ENCODE data around the gene NSD2. TPM values are rescaled to one million over a fixed set of nuclear protein-coding genes. Genes with fewer than 3 reads are reported as not detected.
"Not testable (repeated sequence)": the region's sequence is repeated elsewhere in the genome, so short reads cannot be mapped to it uniquely, and the experiment has no call there.

NSD2 gene
- total RNA-seq, 1 experiment from 2014 or later = 54.9 TPM

GRCh38 chr4:1830234-1830633, 41.0 kb upstream of the NSD2 start:
- Histone ChIP-seq H3K79me2 (ENCODE audit: low read length) (no peaks in the 10 kb centered on the region), H3K4me1 (ENCODE audit: low read length) (peaks cover 20% of the 10 kb centered on the region), H3K9me3 (ENCODE audit: low read length) (no peaks in the 10 kb centered on the region), H3K9ac (ENCODE audit: low read length) (no peak overlapping the region), H3K9me2 (replicated peaks; ENCODE audit: insufficient read depth, low read length) (no peaks in the 10 kb centered on the region), H3K36me3 (ENCODE audit: insufficient read depth, low read length) (peaks cover 10% of the 10 kb centered on the region), H3K4me3 (ENCODE audit: low read length) (no peak overlapping the region), H2AFZ (ENCODE audit: low read length) (no peak overlapping the region), H3K4me2 (ENCODE audit: low read depth, low read length, poor library complexity, severe bottlenecking) (no peak overlapping the region), H4K20me1 (ENCODE audit: insufficient read depth, low read depth, low read length) (no peaks in the 10 kb centered on the region), H3K27me3 (ENCODE audit: low read length) (no peaks in the 10 kb centered on the region), H3K27ac (ENCODE audit: low read length) (no peak overlapping the region)
- no peak for DNase-seq

GRCh38 chr4:1830642-1831228, 40.5 kb upstream of the NSD2 start:
- Histone ChIP-seq H3K4me2 (ENCODE audit: low read depth, low read length, poor library complexity, severe bottlenecking) (no peak overlapping the region), H3K27ac (ENCODE audit: low read length) (no peak overlapping the region), H2AFZ (ENCODE audit: low read length) (no peak overlapping the region), H3K4me1 (ENCODE audit: low read length) (peaks cover 20% of the 10 kb centered on the region), H3K9me3 (ENCODE audit: low read length) (no peaks in the 10 kb centered on the region), H3K27me3 (ENCODE audit: low read length) (no peaks in the 10 kb centered on the region), H3K9ac (ENCODE audit: low read length) (no peak overlapping the region), H3K9me2 (replicated peaks; ENCODE audit: insufficient read depth, low read length) (no peaks in the 10 kb centered on the region), H3K79me2 (ENCODE audit: low read length) (no peaks in the 10 kb centered on the region), H4K20me1 (ENCODE audit: insufficient read depth, low read depth, low read length) (no peaks in the 10 kb centered on the region), H3K36me3 (ENCODE audit: insufficient read depth, low read length) (peaks cover 5% of the 10 kb centered on the region), H3K4me3 (ENCODE audit: low read length) (no peak overlapping the region)
- DNase-seq = no peak

- Histone ChIP-seq H3K9me3 (ENCODE audit: low read length) (no peaks in the 10 kb centered on the region), H3K36me3 (ENCODE audit: insufficient read depth, low read length) (peaks cover 4% of the 10 kb centered on the region), H3K79me2 (ENCODE audit: low read length) (no peaks in the 10 kb centered on the region), H3K4me1 (ENCODE audit: low read length) (peaks cover 20% of the 10 kb centered on the region), H3K4me2 (ENCODE audit: low read depth, low read length, poor library complexity, severe bottlenecking) (no peak overlapping the region), H3K9me2 (replicated peaks; ENCODE audit: insufficient read depth, low read length) (no peaks in the 10 kb centered on the region), H3K27ac (ENCODE audit: low read length) (no peak overlapping the region), H3K9ac (ENCODE audit: low read length) (no peak overlapping the region), H3K27me3 (ENCODE audit: low read length) (no peaks in the 10 kb centered on the region), H3K4me3 (ENCODE audit: low read length) (no peak overlapping the region), H4K20me1 (ENCODE audit: insufficient read depth, low read depth, low read length) (no peaks in the 10 kb centered on the region), H2AFZ (ENCODE audit: low read length) (no peak overlapping the region)
- DNase-seq = no peak
These were observed 39.9 kb upstream of the NSD2 start for GRCh38 chr4:1831331-1831730.

GRCh38 chr4:1832690-1833089, 38.5 kb upstream of the NSD2 start:
- Histone ChIP-seq H4K20me1 (ENCODE audit: insufficient read depth, low read depth, low read length) (no peaks in the 10 kb centered on the region), H3K27ac (ENCODE audit: low read length) (no peak overlapping the region), H2AFZ (ENCODE audit: low read length) (no peak overlapping the region), H3K79me2 (ENCODE audit: low read length) (0 out of 2 replicates have a peak, but pooled peaks cover 3% of the 10 kb centered on the region), H3K4me1 (ENCODE audit: low read length) (peaks cover 20% of the 10 kb centered on the region), H3K27me3 (ENCODE audit: low read length) (no peaks in the 10 kb centered on the region), H3K9me2 (replicated peaks; ENCODE audit: insufficient read depth, low read length) (no peaks in the 10 kb centered on the region), H3K4me2 (ENCODE audit: low read depth, low read length, poor library complexity, severe bottlenecking) (no peak overlapping the region), H3K36me3 (ENCODE audit: insufficient read depth, low read length) (peaks cover 9% of the 10 kb centered on the region), H3K4me3 (ENCODE audit: low read length) (no peak overlapping the region), H3K9me3 (ENCODE audit: low read length) (no peaks in the 10 kb centered on the region), H3K9ac (ENCODE audit: low read length) (no peak overlapping the region)
- DNase-seq = no peak

- H3K79me2 ChIP-seq (ENCODE audit: low read length) = 0 out of 2 replicates have a peak, but pooled peaks cover 3% of the 10 kb centered on the region
- no peak overlapping the region; the same call in 1 of the 2 replicates for H3K9ac ChIP-seq (ENCODE audit: low read length)
- H3K4me3 ChIP-seq (ENCODE audit: low read length) = no peak overlapping the region
- no peaks in the 10 kb centered on the region for H3K9me2 ChIP-seq (replicated peaks; ENCODE audit: insufficient read depth, low read length)
- DNase-seq = no peak
- H3K4me1 ChIP-seq (ENCODE audit: low read length) = peaks cover 20% of the 10 kb centered on the region
- H3K27me3 ChIP-seq (ENCODE audit: low read length) = no peaks in the 10 kb centered on the region
- H3K4me2 ChIP-seq (ENCODE audit: low read depth, low read length, poor library complexity, severe bottlenecking) = no peak overlapping the region
- peak overlapping the region; percentile 12; the same call in 1 of the 2 replicates for H3K27ac ChIP-seq (ENCODE audit: low read length)
- no peak overlapping the region for H2AFZ ChIP-seq (ENCODE audit: low read length)
- H3K9me3 ChIP-seq (ENCODE audit: low read length) = no peaks in the 10 kb centered on the region
- no peaks in the 10 kb centered on the region for H4K20me1 ChIP-seq (ENCODE audit: insufficient read depth, low read depth, low read length)
- peaks cover 11% of the 10 kb centered on the region for H3K36me3 ChIP-seq (ENCODE audit: insufficient read depth, low read length)
These were observed 37.7 kb upstream of the NSD2 start for GRCh38 chr4:1833307-1834046.

- Histone ChIP-seq H3K79me2 (ENCODE audit: low read length) (0 out of 2 replicates have a peak, but pooled peaks cover 3% of the 10 kb centered on the region), H3K27ac (ENCODE audit: low read length) (no peak overlapping the region; the same call in 1 of the 2 replicates), H3K9me2 (replicated peaks; ENCODE audit: insufficient read depth, low read length) (no peaks in the 10 kb centered on the region), H3K36me3 (ENCODE audit: insufficient read depth, low read length) (peaks cover 16% of the 10 kb centered on the region), H3K9me3 (ENCODE audit: low read length) (no peaks in the 10 kb centered on the region), H4K20me1 (ENCODE audit: insufficient read depth, low read depth, low read length) (no peaks in the 10 kb centered on the region), H2AFZ (ENCODE audit: low read length) (no peak overlapping the region), H3K4me2 (ENCODE audit: low read depth, low read length, poor library complexity, severe bottlenecking) (no peak overlapping the region), H3K4me3 (ENCODE audit: low read length) (no peak overlapping the region), H3K9ac (ENCODE audit: low read length) (no peak overlapping the region), H3K27me3 (ENCODE audit: low read length) (no peaks in the 10 kb centered on the region), H3K4me1 (ENCODE audit: low read length) (peaks cover 20% of the 10 kb centered on the region)
- no peak for DNase-seq
These were observed 37.0 kb upstream of the NSD2 start for GRCh38 chr4:1834047-1834775.

- H3K9me2 ChIP-seq (replicated peaks; ENCODE audit: insufficient read depth, low read length) = not testable (repeated sequence)
These were observed 35.4 kb upstream of the NSD2 start for GRCh38 chr4:1835836-1836235.

GRCh38 chr4:1836650-1837049, 34.5 kb upstream of the NSD2 start:
- peaks cover 20% of the 10 kb centered on the region for H3K4me1 ChIP-seq (ENCODE audit: low read length)
- no peak overlapping the region for H3K4me3 ChIP-seq (ENCODE audit: low read length)
- no peak overlapping the region for H3K27ac ChIP-seq (ENCODE audit: low read length)
- no peak for DNase-seq
- H3K27me3 ChIP-seq (ENCODE audit: low read length) = no peaks in the 10 kb centered on the region
- H3K9me2 ChIP-seq (replicated peaks; ENCODE audit: insufficient read depth, low read length) = no peaks in the 10 kb centered on the region
- H3K4me2 ChIP-seq (ENCODE audit: low read depth, low read length, poor library complexity, severe bottlenecking) = no peak overlapping the region
- H4K20me1 ChIP-seq (ENCODE audit: insufficient read depth, low read depth, low read length) = no peaks in the 10 kb centered on the region
- peaks cover 17% of the 10 kb centered on the region for H3K36me3 ChIP-seq (ENCODE audit: insufficient read depth, low read length)
- no peaks in the 10 kb centered on the region for H3K9me3 ChIP-seq (ENCODE audit: low read length)
- H3K9ac ChIP-seq (ENCODE audit: low read length) = no peak overlapping the region
- peaks cover 6% of the 10 kb centered on the region for H3K79me2 ChIP-seq (ENCODE audit: low read length)
- H2AFZ ChIP-seq (ENCODE audit: low read length) = no peak overlapping the region

More at GRCh38 chr4:1835836-1836235, 35.4 kb upstream of the NSD2 start:
- not testable (repeated sequence) for H4K20me1 ChIP-seq (ENCODE audit: insufficient read depth, low read depth, low read length); H3K9me3 ChIP-seq (ENCODE audit: low read length); DNase-seq; H2AFZ ChIP-seq (ENCODE audit: low read length); H3K79me2 ChIP-seq (ENCODE audit: low read length); H3K27ac ChIP-seq (ENCODE audit: low read length); H3K4me3 ChIP-seq (ENCODE audit: low read length); H3K9ac ChIP-seq (ENCODE audit: low read length); H3K27me3 ChIP-seq (ENCODE audit: low read length); H3K4me2 ChIP-seq (ENCODE audit: low read depth, low read length, poor library complexity, severe bottlenecking)
- Histone ChIP-seq H3K36me3 (ENCODE audit: insufficient read depth, low read length) (peaks cover 19% of the 10 kb centered on the region), H3K4me1 (ENCODE audit: low read length) (peaks cover 20% of the 10 kb centered on the region)
